ENCODE measurements around the gene GLI3. TPM values are rescaled to one million over a fixed set of nuclear protein-coding genes. Genes with fewer than 3 reads are reported as not detected.

The GLI3 gene
- total RNA-seq, 5 donors from 2014 or later (not counting 1 experiment from before 2014, with no cell fraction given) = 0.10 to 0.79 (median 0.32) TPM; not detected in 1

GRCh38 chr7:41973202-41973730 lies 263.7 kb downstream of the GLI3 start:
- no peaks in the 10 kb centered on the region for H3K36me3 Mint-ChIP-seq
- ATAC-seq (replicated peaks in 1 of 4) (no peak), DNase-seq (no peak)
- H3K9me3 ChIP-seq = no peaks in the 10 kb centered on the region
- H3K4me1 Mint-ChIP-seq = no peaks in the 10 kb centered on the region
- no peak overlapping the region for H3K4me3 Mint-ChIP-seq
- H3K9me3 Mint-ChIP-seq = no peaks in the 10 kb centered on the region
- no peaks in the 10 kb centered on the region for H3K36me3 ChIP-seq (ENCODE audit: control insufficient read depth in 2 of 2, extremely low read depth in 1 of 2, insufficient read depth in 1 of 2, low read length in 1 of 2)
- peaks cover 4% of the 10 kb centered on the region in 2 donors for H3K27me3 Mint-ChIP-seq
- WGBS (ENCODE audit: insufficient coverage) = 100% methylated on average over 1 of the region's 8 CpGs
- ChIA-PET POLR2A (no interaction called here), CTCF (no interaction called here)
- H3K27me3 ChIP-seq (replicated peaks in 1 of 2; ENCODE audit: control insufficient read depth in 2 of 2, extremely low read depth in 1 of 2, insufficient read depth in 2 of 2, low read length in 1 of 2) = no peaks in the 10 kb centered on the region
- no peak overlapping the region for H3K27ac Mint-ChIP-seq
- no peak overlapping the region for H3K4me3 ChIP-seq (ENCODE audit: control insufficient read depth in 1 of 2, extremely low read depth in 1 of 2, low read length in 1 of 2)
- H3K4me1 ChIP-seq (ENCODE audit: control insufficient read depth in 1 of 2, extremely low read depth in 1 of 2, insufficient read depth in 2 of 2, low read length in 2 of 2) = no peaks in the 10 kb centered on the region
- H3K27ac ChIP-seq (ENCODE audit: low read length) = no peak overlapping the region

GRCh38 chr7:41972776-41973175 lies 264.2 kb downstream of the GLI3 start:
- Histone ChIP-seq H3K9me3 (no peaks in the 10 kb centered on the region), H3K4me3 (ENCODE audit: control insufficient read depth in 1 of 2, extremely low read depth in 1 of 2, low read length in 1 of 2) (no peak overlapping the region), H3K27ac (ENCODE audit: low read length) (no peak overlapping the region), H3K36me3 (ENCODE audit: control insufficient read depth in 2 of 2, extremely low read depth in 1 of 2, insufficient read depth in 1 of 2, low read length in 1 of 2) (no peaks in the 10 kb centered on the region), H3K4me1 (ENCODE audit: control insufficient read depth in 1 of 2, extremely low read depth in 1 of 2, insufficient read depth in 2 of 2, low read length in 2 of 2) (no peaks in the 10 kb centered on the region), H3K27me3 (replicated peaks in 1 of 2; ENCODE audit: control insufficient read depth in 2 of 2, extremely low read depth in 1 of 2, insufficient read depth in 2 of 2, low read length in 1 of 2) (no peaks in the 10 kb centered on the region)
- CTCF ChIA-PET = no interaction called here
- H3K27me3 Mint-ChIP-seq = peaks cover 4 to 5% of the 10 kb centered on the region in 2 donors
- H3K36me3 Mint-ChIP-seq = no peaks in the 10 kb centered on the region
- no peaks in the 10 kb centered on the region for H3K9me3 Mint-ChIP-seq
- no peak for ATAC-seq (replicated peaks in 1 of 4)
- H3K27ac Mint-ChIP-seq = no peak overlapping the region
- DNase-seq = no peak
- POLR2A ChIA-PET = no interaction called here
- H3K4me3 Mint-ChIP-seq = no peak overlapping the region
- 83% methylated on average over 1 of the region's 4 CpGs for WGBS (ENCODE audit: insufficient coverage)
- H3K4me1 Mint-ChIP-seq = no peaks in the 10 kb centered on the region

- Histone ChIP-seq H3K4me1 (ENCODE audit: control insufficient read depth in 1 of 2, extremely low read depth in 1 of 2, insufficient read depth in 2 of 2, low read length in 2 of 2) (no peaks in the 10 kb centered on the region), H3K27me3 (replicated peaks in 1 of 2; ENCODE audit: control insufficient read depth in 2 of 2, extremely low read depth in 1 of 2, insufficient read depth in 2 of 2, low read length in 1 of 2) (no peaks in the 10 kb centered on the region), H3K9me3 (no peaks in the 10 kb centered on the region), H3K27ac (ENCODE audit: low read length) (no peak overlapping the region), H3K4me3 (ENCODE audit: control insufficient read depth in 1 of 2, extremely low read depth in 1 of 2, low read length in 1 of 2) (no peak overlapping the region), H3K36me3 (ENCODE audit: control insufficient read depth in 2 of 2, extremely low read depth in 1 of 2, insufficient read depth in 1 of 2, low read length in 1 of 2) (no peaks in the 10 kb centered on the region)
- ATAC-seq (replicated peaks in 1 of 4) (no peak), DNase-seq (no peak)
- ChIA-PET CTCF (no interaction called here), POLR2A (no interaction called here)
- no peak overlapping the region for H3K4me3 Mint-ChIP-seq
- H3K27me3 Mint-ChIP-seq = peaks cover 4 to 8% of the 10 kb centered on the region in 2 donors
- no peak overlapping the region for H3K27ac Mint-ChIP-seq
- H3K36me3 Mint-ChIP-seq = no peaks in the 10 kb centered on the region
- no peaks in the 10 kb centered on the region for H3K9me3 Mint-ChIP-seq
- no peaks in the 10 kb centered on the region for H3K4me1 Mint-ChIP-seq
- 91% methylated on average over 10 of the region's 13 CpGs for WGBS (ENCODE audit: insufficient coverage)
Observed at GRCh38 chr7:41972270-41972669, 264.7 kb downstream of the GLI3 start.

- H3K4me1 Mint-ChIP-seq = no peaks in the 10 kb centered on the region
- CTCF ChIA-PET = interaction anchor here in 1 of 2 donors (0.6 kb wide), 1 partner anchor 11 kb away, joined by 3 read pairs; no protein-coding TSS in a partner anchor
Observed at GRCh38 chr7:41971640-41972187, 265.3 kb downstream of the GLI3 start.

GRCh38 chr7:41970941-41971340 lies 266.1 kb downstream of the GLI3 start:
- no peak for DNase-seq

More at GRCh38 chr7:41971640-41972187, 265.3 kb downstream of the GLI3 start:
- POLR2A ChIA-PET = no interaction called here
- Mint-ChIP-seq H3K27ac (no peak overlapping the region), H3K36me3 (no peaks in the 10 kb centered on the region), H3K4me3 (no peak overlapping the region), H3K27me3 (peaks cover 4 to 8% of the 10 kb centered on the region in 2 donors), H3K9me3 (no peaks in the 10 kb centered on the region)
- Histone ChIP-seq H3K27ac (ENCODE audit: low read length) (no peak overlapping the region), H3K4me3 (ENCODE audit: control insufficient read depth in 1 of 2, extremely low read depth in 1 of 2, low read length in 1 of 2) (no peak overlapping the region), H3K27me3 (replicated peaks in 1 of 2; ENCODE audit: control insufficient read depth in 2 of 2, extremely low read depth in 1 of 2, insufficient read depth in 2 of 2, low read length in 1 of 2) (peaks cover 0 to 1% of the 10 kb centered on the region in 2 experiments), H3K36me3 (ENCODE audit: control insufficient read depth in 2 of 2, extremely low read depth in 1 of 2, insufficient read depth in 1 of 2, low read length in 1 of 2) (no peaks in the 10 kb centered on the region), H3K9me3 (no peaks in the 10 kb centered on the region), H3K4me1 (ENCODE audit: control insufficient read depth in 1 of 2, extremely low read depth in 1 of 2, insufficient read depth in 2 of 2, low read length in 2 of 2) (no peaks in the 10 kb centered on the region)
- 90% methylated on average over 8 of the region's 9 CpGs for WGBS (ENCODE audit: insufficient coverage)
- DNase-seq (no peak), ATAC-seq (replicated peaks in 1 of 4) (no peak)

GRCh38 chr7:41969561-41970105 lies 267.4 kb downstream of the GLI3 start:
- Histone ChIP-seq H3K27me3 (replicated peaks in 1 of 2; ENCODE audit: control insufficient read depth in 2 of 2, extremely low read depth in 1 of 2, insufficient read depth in 2 of 2, low read length in 1 of 2) (peaks cover 0 to 8% of the 10 kb centered on the region in 2 experiments), H3K4me3 (ENCODE audit: control insufficient read depth in 1 of 2, extremely low read depth in 1 of 2, low read length in 1 of 2) (no peak overlapping the region), H3K27ac (ENCODE audit: low read length) (no peak overlapping the region), H3K36me3 (ENCODE audit: control insufficient read depth in 2 of 2, extremely low read depth in 1 of 2, insufficient read depth in 1 of 2, low read length in 1 of 2) (no peaks in the 10 kb centered on the region), H3K9me3 (no peaks in the 10 kb centered on the region), H3K4me1 (ENCODE audit: control insufficient read depth in 1 of 2, extremely low read depth in 1 of 2, insufficient read depth in 2 of 2, low read length in 2 of 2) (no peaks in the 10 kb centered on the region)
- no peak overlapping the region for H3K27ac Mint-ChIP-seq
- POLR2A ChIA-PET = no interaction called here
- peaks cover 4 to 8% of the 10 kb centered on the region in 2 donors for H3K27me3 Mint-ChIP-seq
- no peaks in the 10 kb centered on the region for H3K4me1 Mint-ChIP-seq
- DNase-seq = no peak
- no peaks in the 10 kb centered on the region for H3K9me3 Mint-ChIP-seq
- H3K36me3 Mint-ChIP-seq = no peaks in the 10 kb centered on the region
- CTCF ChIA-PET = no interaction called here
- WGBS (ENCODE audit: insufficient coverage) = no CpG with 5 or more reads among the region's 1 CpG
- no peak overlapping the region for H3K4me3 Mint-ChIP-seq
- no peak for ATAC-seq (replicated peaks in 1 of 4)

More at GRCh38 chr7:41970941-41971340, 266.1 kb downstream of the GLI3 start:
- Histone ChIP-seq H3K9me3 (no peaks in the 10 kb centered on the region), H3K27ac (ENCODE audit: low read length) (no peak overlapping the region), H3K36me3 (ENCODE audit: control insufficient read depth in 2 of 2, extremely low read depth in 1 of 2, insufficient read depth in 1 of 2, low read length in 1 of 2) (no peaks in the 10 kb centered on the region), H3K27me3 (replicated peaks in 1 of 2; ENCODE audit: control insufficient read depth in 2 of 2, extremely low read depth in 1 of 2, insufficient read depth in 2 of 2, low read length in 1 of 2) (peaks cover 0 to 5% of the 10 kb centered on the region in 2 experiments), H3K4me1 (ENCODE audit: control insufficient read depth in 1 of 2, extremely low read depth in 1 of 2, insufficient read depth in 2 of 2, low read length in 2 of 2) (no peaks in the 10 kb centered on the region), H3K4me3 (ENCODE audit: control insufficient read depth in 1 of 2, extremely low read depth in 1 of 2, low read length in 1 of 2) (no peak overlapping the region)
- Mint-ChIP-seq H3K4me1 (no peaks in the 10 kb centered on the region), H3K27me3 (peaks cover 4 to 8% of the 10 kb centered on the region in 2 donors), H3K27ac (no peak overlapping the region), H3K9me3 (no peaks in the 10 kb centered on the region), H3K4me3 (no peak overlapping the region), H3K36me3 (no peaks in the 10 kb centered on the region)
- 60% methylated on average over 1 of the region's 5 CpGs for WGBS (ENCODE audit: insufficient coverage)
- CTCF ChIA-PET = no interaction called here
- POLR2A ChIA-PET = no interaction called here
- no peak for ATAC-seq (replicated peaks in 1 of 4)

Measured in T-cell (primary cell).